ENCODE measurements around the gene NOB1.
"Not testable (repeated sequence)": the region's sequence is repeated elsewhere in the genome, so short reads cannot be mapped to it uniquely, and the experiment has no call there.

The NOB1 gene

DNA sequence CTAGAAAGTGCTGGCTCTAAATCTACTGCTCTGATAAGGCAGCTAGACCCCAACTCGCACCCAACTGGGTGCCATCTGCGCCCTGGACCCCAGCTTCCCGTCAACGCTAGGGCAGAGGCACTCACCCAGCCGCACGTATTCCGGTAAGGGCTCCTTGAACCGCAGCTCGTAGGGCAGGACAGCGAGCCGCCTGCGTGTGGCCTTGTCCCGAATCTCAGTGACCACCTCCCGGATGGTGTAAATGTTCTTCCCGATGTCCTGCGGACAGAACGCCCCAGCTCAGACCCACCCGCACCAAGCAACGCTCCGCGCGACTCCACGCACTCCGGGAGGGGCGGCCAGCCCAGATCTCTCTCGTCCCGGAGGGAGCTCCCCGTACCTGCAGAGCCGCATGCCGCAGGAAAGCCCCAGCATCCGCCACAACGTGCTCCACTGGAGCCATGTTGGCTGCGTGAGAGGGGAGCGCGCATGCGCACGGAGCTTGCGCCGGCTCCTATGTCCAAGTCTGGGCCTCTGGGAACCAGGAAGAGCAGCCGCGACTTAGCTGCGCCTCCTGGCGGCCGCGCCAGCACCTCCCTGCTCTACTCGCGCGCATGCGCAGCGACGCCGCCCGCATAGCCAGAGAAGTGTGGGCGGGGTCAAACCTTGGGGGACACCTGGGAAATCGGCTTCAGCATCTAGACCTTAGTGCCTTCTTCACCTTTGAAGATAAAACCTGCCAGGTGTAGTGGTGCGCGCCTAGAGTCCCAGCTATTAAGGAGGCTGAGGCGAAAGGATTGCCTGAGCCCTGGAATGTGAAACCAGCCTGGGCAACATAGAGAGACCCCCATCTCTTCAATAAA lies at the start of gene NOB1:
TSS of gene NOB1 (minus strand) at position 458 of the 842 bp plus-strand sequence. CDS start at position 442, 16 bp downstream.
- DNase-seq (ENCODE audit: low spot score) = peak; percentile 99

DNA sequence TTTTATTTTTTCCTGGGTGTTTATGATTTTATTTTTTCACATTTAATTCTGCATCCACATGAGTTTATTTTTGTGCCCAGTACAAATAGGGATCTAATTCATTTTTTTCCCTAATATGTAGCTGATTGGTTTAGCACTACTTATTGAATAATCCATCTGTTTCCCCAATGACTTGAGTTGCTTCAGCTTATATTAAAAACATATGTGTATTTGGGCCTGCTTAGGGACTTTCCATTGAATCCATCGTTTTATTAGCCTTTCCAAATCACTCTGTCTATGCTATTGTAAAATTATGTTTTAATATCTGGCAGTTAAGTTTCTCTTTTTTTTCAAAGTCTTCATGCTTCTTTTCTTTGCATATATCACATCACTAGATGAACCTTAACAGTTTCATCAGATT lies 49.6 kb upstream of the NOB1 start:
- DNase-seq (ENCODE audit: low spot score) = no peak

DNA sequence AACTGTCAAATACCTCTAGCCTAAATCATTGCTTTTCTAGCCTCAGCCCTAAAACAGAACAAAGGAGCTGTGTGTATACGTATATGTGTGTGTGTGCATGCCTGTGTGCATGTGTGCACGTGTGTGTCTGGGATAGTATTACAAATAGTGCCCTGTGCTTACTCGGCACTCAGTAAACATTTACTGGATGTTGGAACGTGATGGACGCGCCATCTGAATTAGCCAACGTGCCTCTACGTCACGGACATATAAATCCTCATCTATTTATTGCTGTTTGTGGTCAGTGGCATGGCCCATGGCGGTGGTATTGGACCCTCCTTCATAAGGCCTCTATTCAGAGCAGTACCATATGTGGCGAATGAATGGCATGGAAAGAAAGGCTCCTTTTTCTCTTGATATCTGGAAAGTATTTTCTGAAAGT lies 44.9 kb upstream of the NOB1 start:
- DNase-seq (ENCODE audit: low spot score) = no peak

DNA sequence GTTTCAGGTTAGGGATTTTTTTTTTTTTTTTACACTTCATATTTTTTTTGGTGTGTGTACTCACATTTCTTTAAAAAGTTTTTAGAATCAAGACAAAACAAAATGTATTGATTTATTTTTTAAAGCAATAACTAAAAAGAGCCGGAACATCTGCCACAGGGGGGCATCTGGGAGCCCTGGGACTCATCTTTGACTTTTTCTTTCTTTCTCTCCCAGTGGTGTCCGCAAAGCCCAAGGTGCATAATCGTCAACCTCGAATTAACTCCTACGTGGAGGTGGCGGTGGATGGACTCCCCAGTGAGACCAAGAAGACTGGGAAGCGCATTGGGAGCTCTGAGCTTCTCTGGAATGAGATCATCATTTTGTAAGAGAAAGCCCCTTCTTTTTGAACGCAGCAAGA lies 43.7 kb upstream of the NOB1 start:
- DNase-seq (ENCODE audit: low spot score) = no peak

GRCh38 chr16:69796285-69797118 lies 41.8 kb upstream of the NOB1 start:
- DNase-seq (ENCODE audit: low spot score) = peak; percentile 76

DNA sequence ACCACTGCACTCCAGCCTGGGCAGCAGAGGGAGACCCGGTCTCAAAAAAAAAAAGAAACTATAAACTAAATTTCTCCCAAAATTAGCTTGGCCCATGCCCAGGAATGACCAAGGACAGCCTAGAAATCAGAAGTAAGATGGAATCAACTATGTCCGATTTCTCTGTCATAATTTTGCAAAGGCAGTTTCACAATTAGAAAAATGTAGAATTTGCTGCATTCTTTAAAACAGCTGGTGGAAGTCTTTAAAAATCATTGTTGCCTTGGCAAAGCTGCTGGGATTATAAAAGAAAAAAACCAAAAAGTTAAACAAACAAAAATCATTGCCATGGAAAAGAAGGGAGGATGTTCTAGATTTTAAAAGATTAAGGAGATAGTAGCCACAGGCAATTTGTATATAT lies 39.8 kb upstream of the NOB1 start:
- DNase-seq (ENCODE audit: low spot score) = no peak

DNA sequence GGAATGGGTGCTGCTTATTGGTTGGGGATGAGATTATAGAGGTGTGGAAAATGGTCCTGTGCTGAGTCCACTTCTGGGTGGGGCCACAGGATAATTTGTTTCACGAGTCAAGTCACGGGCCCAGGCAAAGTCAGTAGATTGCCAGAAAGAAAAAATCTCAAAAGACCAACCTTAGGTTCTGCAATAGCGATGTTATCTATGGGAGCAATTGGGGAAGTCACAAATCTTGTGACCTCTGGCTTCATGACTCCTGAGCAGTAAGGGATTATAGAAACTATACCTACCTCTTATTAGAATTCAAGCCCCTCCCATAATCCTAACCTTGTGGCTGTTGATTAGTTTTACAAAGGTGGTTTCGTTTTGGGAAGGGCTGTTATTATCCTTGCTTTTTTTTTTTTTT lies 38.8 kb upstream of the NOB1 start:
- DNase-seq (ENCODE audit: low spot score) = no peak

DNA sequence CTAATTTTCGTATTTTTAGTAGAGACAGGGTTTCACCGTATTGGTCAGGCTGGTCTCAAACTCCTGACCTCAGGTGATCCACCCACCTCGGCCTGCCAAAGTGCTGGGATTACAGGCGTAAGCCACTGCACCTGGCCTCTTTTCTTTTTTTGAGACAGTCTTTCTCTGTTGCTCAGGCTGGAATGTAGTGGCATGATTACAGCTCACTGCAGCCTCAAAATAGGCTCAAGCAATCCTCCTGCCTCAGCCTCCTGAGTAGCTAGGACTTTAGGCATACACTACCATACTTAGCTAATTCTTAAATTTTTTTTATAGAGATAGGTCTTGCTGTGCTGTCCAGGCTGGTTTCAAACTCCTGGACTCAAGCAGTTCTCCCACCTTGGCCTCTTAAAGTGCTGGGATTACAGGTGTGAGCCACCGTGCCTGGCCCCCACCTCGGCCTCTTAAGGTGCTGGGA lies 36.7 kb upstream of the NOB1 start:
- DNase-seq (ENCODE audit: low spot score) = not testable (repeated sequence)

GRCh38 chr16:69787883-69788282 lies 33.2 kb upstream of the NOB1 start:
- no peak for DNase-seq (ENCODE audit: low spot score)

GRCh38 chr16:69784586-69784985 lies 29.9 kb upstream of the NOB1 start:
- DNase-seq (ENCODE audit: low spot score) = no peak

GRCh38 chr16:69781118-69781517 lies 26.4 kb upstream of the NOB1 start:
- DNase-seq (ENCODE audit: low spot score) = no peak

DNA sequence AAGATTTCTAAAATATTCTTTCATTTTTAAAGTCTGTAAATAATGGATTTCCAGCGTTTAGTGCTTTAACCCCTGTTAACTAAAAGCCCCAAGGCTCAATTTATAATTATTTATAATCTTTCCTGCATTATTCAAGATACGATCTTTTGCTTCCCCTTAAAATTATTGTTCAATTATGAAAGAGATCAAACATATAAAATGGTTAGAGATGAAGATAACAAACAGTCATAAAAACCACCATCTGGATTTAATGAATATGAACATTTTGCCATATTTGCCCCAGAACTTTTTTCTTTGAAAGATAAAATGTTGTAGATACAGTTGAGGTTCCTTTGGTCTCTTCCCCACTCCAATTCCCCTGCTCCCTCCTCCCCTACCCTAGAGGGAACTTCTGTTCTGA lies 25.0 kb upstream of the NOB1 start:
- no peak for DNase-seq (ENCODE audit: low spot score)

DNA sequence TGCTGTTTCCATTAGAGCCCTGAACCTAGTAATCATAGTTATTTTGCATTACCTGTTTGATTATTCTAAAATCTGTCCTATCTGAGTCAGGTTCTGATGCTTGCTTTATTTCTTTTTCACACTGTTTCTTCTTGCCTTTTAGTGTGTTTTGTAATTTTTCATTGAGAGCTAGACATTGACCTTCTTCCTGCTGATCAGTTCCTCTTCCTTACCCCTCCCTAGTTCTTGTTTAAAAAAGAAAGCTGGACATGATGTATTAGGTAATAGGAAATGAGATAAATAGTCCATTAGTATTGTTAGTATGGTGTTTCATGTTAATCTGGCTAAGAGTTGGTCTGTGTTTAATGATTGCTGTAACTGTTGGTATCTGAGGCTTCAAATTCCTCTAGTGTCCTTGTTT lies 20.8 kb upstream of the NOB1 start:
- no peak for DNase-seq (ENCODE audit: low spot score)

DNA sequence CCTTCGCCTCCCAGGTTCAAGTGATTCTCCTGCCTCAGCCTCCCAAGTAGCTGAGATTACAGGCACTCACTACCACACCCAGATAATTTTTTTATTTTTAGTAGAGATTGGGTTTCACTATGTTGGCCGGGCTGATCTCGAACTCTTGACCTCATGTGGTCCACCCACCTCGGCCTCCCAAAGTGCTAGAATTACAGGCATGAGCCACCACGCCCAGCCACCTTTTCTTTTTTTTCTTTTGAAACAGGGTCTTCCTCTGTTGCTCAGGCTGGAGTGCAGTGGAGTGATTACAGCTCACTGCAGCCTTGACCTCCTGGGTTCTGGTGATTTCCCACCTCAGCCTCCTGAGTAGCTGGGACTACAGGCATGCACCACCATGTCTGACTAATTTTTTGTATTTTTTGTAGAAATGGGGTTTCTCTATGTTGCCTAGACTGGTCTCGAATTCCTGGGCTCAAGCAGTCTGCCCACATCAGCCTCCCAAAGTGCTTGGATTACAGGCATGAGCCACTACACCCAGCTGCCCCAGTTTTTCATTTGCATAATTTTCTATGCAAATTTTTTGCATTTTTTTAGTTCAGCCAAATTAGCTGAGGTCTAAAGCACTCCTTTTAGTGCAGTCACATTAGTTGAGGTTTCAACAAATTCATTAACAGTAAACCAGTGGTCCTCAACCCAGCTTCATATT lies 18.7 kb upstream of the NOB1 start:
- no peak for DNase-seq (ENCODE audit: low spot score)

- no peak for DNase-seq (ENCODE audit: low spot score)
Observed at GRCh38 chr16:69771651-69771967, 16.9 kb upstream of the NOB1 start.

- DNase-seq (ENCODE audit: low spot score) = no peak
Observed at GRCh38 chr16:69769404-69769803, 14.7 kb upstream of the NOB1 start.

DNA sequence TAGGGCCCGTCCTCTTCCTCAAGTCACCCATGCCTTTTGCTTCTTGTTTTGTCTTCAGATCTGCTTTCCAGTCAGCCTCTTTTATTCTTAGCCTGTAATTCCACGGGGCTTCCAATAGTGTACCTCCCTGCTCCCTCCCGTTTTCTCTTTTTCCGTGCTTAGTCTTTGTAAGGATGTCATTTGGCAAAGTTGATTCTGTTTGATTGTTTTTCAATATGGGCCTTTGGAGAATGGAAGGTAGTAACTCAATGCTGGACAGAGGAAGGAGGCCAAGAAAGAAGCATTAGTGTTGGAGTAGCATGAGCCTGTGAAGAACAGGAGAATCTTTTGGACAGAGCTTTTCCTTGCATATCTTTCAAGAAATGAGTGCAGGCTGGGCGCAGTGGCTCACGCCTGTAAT lies 13.9 kb upstream of the NOB1 start:
- DNase-seq (ENCODE audit: low spot score) = no peak

DNA sequence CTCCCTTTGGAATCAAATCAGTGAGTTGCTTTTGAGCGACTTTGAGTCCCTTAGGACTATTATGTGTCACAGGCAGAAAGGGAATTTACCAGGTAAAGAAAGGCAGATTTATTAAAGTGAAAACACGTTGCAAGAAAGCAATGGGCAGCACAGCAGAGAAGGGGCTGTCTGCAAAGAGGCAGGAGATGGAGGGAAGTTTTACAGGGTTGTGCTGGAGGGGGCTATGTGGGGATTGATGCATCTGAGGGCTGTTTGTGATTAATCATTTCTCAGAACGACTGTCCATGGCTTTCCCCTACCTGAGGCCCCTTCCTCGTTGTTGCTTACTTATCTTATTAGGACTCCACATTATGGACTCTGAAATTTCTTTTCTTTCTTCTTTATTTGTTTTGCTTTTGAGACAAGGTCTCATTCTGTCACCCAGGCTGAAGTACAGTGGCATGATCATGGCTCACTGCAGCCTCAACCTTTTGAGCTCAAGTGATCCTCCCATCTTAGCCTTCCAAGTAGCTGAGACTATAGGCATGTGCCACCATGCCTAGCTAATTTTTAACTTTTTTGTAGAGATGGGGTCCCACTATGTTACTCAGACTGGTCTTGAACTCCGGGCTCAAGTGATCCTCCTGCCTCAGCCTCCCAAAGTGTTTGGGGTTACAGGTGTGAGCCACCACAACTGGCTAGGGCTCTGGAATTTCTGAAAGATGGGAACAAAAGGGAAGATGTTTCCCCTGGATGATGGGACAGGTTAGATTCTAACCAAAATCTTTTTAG lies 12.9 kb upstream of the NOB1 start:
- DNase-seq (ENCODE audit: low spot score) = no peak

DNA sequence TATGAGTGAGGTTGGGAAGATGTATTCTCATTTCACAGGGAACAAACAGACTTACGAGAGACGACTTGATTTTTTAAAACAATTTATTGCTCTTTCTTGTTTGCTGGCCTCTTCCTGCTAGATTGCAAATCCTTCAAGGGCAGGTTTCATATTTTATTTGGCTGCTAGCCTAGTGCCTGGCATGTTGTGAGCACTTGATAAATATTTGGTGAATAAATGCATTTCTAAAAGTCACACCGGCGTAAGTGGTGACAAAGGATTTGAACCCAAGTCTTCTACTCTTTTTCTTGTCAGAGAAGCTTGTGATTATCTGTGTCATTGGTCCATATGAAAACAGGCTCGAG lies 8.8 kb upstream of the NOB1 start:
- DNase-seq (ENCODE audit: low spot score) = peak; percentile 15

DNA sequence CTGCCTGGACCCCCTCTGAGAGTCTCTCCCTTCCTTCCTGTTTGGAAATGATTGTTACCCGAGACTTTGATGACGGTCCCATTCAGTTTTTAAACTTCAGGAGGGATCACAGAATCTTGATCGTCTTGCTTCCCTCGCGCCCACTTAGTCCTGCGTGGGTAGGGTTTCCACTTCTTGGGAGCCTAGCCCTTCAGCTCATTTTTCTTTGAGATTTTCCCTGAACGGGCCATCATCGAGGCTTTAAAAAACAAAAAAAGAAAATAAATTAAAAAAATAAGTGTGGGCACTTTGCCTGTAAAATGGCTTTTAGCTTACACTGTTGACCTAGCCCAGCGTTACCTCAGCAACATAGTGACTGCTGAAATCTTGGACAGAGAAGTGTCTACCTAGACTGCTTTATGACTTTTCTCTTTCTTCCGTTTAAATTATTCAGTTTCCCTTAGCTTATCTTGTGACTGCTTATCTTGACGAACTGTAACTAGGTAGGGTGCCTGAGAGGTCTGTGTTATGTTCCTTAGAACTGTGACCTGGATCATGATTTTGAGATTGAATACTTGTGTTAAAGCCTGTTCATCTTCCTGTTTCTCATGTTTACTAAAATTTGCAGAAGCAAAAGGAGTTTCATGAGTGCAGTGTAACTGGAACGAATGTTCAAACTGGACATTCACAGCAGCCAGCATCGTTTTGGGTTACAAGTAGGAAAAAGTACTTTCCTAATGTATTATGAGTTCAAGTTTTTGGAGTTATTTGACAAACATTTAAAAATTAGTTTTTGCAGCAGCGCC lies 8.3 kb upstream of the NOB1 start:
- peak; percentile 45 for DNase-seq (ENCODE audit: low spot score)
